GM18505 (cell line): Measurements from ENCODE around the gene HTT.
"Not testable (repeated sequence)": the region's sequence is repeated elsewhere in the genome, so short reads cannot be mapped to it uniquely, and the experiment has no call there.

ENCODE experiments used
- ATAC-seq: cut with Tn5 transposase; IDR thresholded peaks from one replicate; pipeline ENCODE4 v1.9.1; 2021; ENCODE audit not compliant: unreplicated experiment
- POLR2A ChIP-seq: IDR thresholded peaks from 4 replicates; pipeline ENCODE4 v1.6.1; 2011; ENCODE audit warnings: borderline replicate concordance; ENCODE audit not compliant: insufficient read depth, insufficient read length; ENCODE audit errors: extremely low read depth

Gene HTT

GRCh38 chr4:3083732-3084131, 9.3 kb downstream of the HTT start:
- TF ChIP-seq POLR2A, result no peak
- no peak for ATAC-seq

DNA sequence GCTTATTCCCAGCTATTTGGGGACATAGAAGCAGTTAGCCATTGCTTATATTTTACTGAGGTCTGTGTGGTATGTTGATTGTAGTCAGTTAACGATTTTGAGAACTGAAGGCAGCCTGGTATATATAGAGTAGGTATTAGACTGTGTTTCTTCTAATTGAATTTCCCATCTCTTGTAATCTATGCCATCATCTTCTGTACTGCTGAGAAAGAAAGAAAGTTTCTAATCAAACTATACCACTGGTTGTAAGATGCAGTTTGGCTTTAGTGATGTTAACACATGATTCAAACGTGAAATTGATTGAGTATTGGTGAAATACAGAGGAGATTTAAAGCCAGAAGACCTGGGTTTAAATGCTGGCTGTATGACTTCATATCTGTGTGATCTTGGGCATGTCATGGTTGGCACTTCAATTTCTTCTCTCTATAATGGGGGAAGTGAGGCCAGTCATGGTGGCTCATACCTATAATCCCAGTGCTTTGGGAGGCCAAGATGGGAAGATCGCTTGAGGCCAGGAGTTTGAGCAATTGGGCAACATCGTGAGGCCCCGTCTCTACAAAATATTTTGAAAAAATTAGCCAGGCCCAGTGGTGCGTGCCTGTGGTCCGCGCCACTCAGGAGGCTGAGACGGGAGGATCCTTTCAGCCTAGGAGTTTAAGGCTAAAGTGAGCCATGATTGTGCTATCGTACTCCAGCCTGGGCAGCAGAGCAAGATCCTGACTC, 11.6 kb downstream of the HTT start:
- TF ChIP-seq POLR2A, result no peak
- no peak for ATAC-seq

- no peak for ATAC-seq
- TF ChIP-seq POLR2A, result no peak
These were observed 12.8 kb downstream of the HTT start for GRCh38 chr4:3087115-3087797.

- ATAC-seq, result no peak
- no peak for TF ChIP-seq POLR2A
These were observed 17.0 kb downstream of the HTT start for GRCh38 chr4:3091464-3091863.

- ATAC-seq, result not testable (repeated sequence)
These were observed 20.2 kb downstream of the HTT start for GRCh38 chr4:3094701-3095100.

- no peak for ATAC-seq
These were observed 21.7 kb downstream of the HTT start for GRCh38 chr4:3096202-3096601.

DNA sequence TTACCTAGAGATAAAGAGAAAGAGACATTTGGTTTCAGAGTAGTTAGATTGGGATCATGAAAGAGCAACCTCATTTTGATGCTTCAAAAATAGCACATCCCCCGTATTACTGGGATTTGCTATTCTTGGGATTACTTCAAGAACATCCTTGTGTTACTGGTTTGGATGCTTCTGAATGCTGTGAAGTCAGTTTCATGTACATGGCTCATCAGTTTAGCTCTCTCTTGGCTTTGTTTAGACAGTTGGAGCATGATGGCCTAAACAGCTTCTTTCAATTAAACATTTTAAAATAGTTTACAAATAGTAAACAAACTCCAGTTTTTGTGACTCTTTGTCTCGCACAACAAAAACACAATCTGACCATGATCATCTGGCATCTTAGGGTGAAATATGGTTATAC, 23.9 kb downstream of the HTT start:
- ATAC-seq, result no peak
- no peak for TF ChIP-seq POLR2A

More at GRCh38 chr4:3096202-3096601, 21.7 kb downstream of the HTT start:
- no peak for TF ChIP-seq POLR2A

DNA sequence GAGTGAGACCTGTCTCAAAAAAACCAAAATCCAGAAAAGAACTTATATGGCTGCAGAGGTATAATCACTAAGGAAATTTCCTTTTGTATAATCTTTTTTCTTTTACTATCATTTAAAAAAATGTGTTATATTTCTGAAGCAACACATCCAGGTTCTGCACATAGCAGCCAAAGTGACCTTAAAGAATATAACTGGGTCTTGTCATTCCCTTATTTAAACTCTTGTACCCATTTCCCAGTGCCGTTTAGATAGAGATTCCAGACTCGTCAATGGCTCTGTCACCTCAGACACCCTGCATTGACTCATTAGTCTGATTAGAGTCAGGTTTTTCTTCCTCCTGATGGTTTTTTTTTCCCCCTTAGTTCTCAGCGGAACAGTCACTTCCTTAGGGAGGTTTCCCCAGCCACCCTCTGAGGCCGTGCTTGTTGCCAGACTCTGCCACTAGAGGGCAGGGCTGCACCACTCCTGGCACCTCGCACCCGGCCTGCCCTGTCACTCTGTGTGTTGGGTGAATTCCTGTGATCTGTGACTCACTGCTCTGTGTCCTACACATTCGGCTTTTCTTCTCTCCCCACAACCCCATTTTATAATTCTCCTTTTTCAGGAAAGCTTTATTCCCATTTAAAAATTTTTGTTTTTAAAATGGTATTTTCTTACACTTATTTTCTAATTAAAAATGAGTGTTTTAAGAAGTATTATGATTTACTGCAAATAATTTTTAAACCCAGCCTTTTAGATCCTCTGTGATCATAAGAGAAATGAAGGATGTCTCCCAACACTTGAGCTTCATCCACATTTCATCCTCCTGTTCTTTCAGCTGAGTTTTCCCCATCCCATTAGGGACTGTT, 32.1 kb downstream of the HTT start:
- TF ChIP-seq POLR2A, result no peak
- peak; percentile 92 for ATAC-seq

GRCh38 chr4:3107271-3107670, 32.8 kb downstream of the HTT start:
- ATAC-seq, result no peak
- TF ChIP-seq POLR2A, result no peak

GRCh38 chr4:3107691-3108121, 33.2 kb downstream of the HTT start:
- TF ChIP-seq POLR2A, result no peak
- no peak for ATAC-seq

GRCh38 chr4:3108211-3108610, 33.7 kb downstream of the HTT start:
- ATAC-seq, result no peak
- no peak for TF ChIP-seq POLR2A

DNA sequence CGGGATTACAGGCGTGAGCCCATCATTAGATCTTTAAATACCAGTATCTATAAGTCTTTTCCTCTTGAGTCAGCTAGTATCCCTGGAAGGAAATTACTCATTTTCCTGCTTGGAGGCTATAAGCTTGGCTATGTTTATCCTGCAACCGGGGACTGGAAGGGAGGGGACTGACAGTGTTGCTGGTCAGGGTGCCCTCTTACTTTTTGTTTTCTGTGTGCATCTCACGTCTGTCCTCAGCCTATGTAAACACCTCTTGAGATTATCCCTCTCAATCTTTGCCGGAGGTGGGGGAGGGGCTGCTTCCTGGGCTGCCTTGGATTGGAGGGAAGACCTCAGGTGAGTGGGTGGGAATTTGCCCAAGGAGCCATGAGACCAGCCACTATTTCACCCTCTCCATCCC, 37.0 kb downstream of the HTT start:
- no peak for ATAC-seq

DNA sequence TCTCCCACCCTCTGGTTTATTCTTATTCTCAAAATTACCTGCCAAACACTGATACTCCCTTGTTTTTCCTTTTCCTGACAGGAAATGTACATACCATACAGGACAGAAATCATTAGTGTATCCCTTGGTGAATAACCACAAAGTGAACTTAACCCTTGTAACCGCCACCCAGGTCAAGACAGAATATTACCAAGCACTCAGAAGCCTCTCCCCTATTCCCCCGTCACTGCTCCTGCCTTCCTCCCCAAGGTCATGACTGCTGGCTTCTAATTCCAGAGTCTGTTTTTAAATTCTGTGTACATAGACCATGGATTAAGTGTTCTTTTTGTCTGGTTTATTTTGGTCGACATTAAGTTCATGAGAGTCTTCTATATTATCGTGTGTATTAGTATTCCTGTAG, 37.7 kb downstream of the HTT start:
- TF ChIP-seq POLR2A, result no peak
- no peak for ATAC-seq

More for the DNA sequence above, 37.0 kb downstream of the HTT start:
- no peak for TF ChIP-seq POLR2A
